ENCODE data around the gene GATB. TPM values are rescaled to one million over a fixed set of nuclear protein-coding genes. Genes with fewer than 3 reads are reported as not detected.

GATB gene
- total and polyA plus RNA-seq, 2 experiments from 2014 or later, result 17.7 to 18.9 TPM

DNA sequence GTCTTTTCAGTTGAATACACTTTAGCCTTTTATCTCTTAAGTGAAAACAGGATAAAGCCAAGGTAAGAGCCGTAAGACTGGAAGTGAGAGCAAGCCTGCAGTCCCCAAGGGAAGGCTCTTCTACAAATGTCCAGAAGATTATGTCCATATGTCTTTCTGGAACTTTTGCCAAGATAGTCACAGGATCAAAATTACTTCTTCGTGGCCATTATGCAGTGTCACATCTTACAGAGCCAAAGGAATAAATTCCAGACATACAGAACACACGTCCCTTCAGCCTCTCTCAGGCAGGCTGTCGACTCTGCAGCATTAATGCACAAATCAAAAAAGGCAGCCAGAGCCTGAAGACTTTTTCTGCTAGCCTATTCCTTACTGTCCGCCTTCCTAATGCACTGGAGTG lies 10.9 kb upstream of the GATB start:
- Histone ChIP-seq H4K20me1 (replicated peaks; ENCODE audit: insufficient read depth) (no peaks in the 10 kb centered on the region), H3K27ac (ENCODE audit: low read depth) (no peak overlapping the region), H3K36me3 (ENCODE audit: insufficient read depth) (peaks cover 21% of the 10 kb centered on the region), H3K27me3 (ENCODE audit: insufficient read depth) (no peaks in the 10 kb centered on the region), H3F3A (replicated peaks; ENCODE audit: low read depth) (no peaks in the 10 kb centered on the region), H3K9me2 (ENCODE audit: insufficient read depth) (peaks cover 11% of the 10 kb centered on the region), H3K4me2 (no peak overlapping the region), H3K79me2 (replicated peaks; ENCODE audit: insufficient read depth) (no peaks in the 10 kb centered on the region), H2AFZ (no peak overlapping the region), H3K4me3 (no peak overlapping the region), H3K4me1 (ENCODE audit: insufficient read depth) (peaks cover 16% of the 10 kb centered on the region; the same call in 1 of the 2 replicates)
- no peak overlapping the region for H3K27ac Mint-ChIP-seq
- no peak overlapping the region for H3K4me3 Mint-ChIP-seq
- H3K4me1 Mint-ChIP-seq, result peaks cover 15% of the 10 kb centered on the region; the same call in 2 of the 3 replicates
- H3K27me3 Mint-ChIP-seq (ENCODE audit: insufficient read depth, low read depth, poor library complexity), result peaks cover 1% of the 10 kb centered on the region
- ATAC-seq (no peak), DNase-seq (ENCODE audit: low spot score) (no peak)
- peaks cover 39% of the 10 kb centered on the region for H3K9me3 Mint-ChIP-seq
- H3K36me3 Mint-ChIP-seq (ENCODE audit: low read depth), result peaks cover 17% of the 10 kb centered on the region; the same call in 2 of the 3 replicates
- TF ChIP-seq, protein P1, sequence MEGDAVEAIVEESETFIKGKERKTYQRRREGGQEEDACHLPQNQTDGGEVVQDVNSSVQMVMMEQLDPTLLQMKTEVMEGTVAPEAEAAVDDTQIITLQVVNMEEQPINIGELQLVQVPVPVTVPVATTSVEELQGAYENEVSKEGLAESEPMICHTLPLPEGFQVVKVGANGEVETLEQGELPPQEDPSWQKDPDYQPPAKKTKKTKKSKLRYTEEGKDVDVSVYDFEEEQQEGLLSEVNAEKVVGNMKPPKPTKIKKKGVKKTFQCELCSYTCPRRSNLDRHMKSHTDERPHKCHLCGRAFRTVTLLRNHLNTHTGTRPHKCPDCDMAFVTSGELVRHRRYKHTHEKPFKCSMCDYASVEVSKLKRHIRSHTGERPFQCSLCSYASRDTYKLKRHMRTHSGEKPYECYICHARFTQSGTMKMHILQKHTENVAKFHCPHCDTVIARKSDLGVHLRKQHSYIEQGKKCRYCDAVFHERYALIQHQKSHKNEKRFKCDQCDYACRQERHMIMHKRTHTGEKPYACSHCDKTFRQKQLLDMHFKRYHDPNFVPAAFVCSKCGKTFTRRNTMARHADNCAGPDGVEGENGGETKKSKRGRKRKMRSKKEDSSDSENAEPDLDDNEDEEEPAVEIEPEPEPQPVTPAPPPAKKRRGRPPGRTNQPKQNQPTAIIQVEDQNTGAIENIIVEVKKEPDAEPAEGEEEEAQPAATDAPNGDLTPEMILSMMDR (conservative IDR thresholded peaks at IDR 0.05; ENCODE audit: low read depth in 2 of 2), result no peak
- TF ChIP-seq, protein P2, sequence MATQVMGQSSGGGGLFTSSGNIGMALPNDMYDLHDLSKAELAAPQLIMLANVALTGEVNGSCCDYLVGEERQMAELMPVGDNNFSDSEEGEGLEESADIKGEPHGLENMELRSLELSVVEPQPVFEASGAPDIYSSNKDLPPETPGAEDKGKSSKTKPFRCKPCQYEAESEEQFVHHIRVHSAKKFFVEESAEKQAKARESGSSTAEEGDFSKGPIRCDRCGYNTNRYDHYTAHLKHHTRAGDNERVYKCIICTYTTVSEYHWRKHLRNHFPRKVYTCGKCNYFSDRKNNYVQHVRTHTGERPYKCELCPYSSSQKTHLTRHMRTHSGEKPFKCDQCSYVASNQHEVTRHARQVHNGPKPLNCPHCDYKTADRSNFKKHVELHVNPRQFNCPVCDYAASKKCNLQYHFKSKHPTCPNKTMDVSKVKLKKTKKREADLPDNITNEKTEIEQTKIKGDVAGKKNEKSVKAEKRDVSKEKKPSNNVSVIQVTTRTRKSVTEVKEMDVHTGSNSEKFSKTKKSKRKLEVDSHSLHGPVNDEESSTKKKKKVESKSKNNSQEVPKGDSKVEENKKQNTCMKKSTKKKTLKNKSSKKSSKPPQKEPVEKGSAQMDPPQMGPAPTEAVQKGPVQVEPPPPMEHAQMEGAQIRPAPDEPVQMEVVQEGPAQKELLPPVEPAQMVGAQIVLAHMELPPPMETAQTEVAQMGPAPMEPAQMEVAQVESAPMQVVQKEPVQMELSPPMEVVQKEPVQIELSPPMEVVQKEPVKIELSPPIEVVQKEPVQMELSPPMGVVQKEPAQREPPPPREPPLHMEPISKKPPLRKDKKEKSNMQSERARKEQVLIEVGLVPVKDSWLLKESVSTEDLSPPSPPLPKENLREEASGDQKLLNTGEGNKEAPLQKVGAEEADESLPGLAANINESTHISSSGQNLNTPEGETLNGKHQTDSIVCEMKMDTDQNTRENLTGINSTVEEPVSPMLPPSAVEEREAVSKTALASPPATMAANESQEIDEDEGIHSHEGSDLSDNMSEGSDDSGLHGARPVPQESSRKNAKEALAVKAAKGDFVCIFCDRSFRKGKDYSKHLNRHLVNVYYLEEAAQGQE (IDR thresholded peaks at IDR 0.05; ENCODE audit: unreplicated experiment), result no peak
- no peak for TF ChIP-seq NANOG (IDR thresholded peaks at IDR 0.05; ENCODE audit: borderline replicate concordance)
- TF ChIP-seq ZNF114 (CRISPR knock-in tag; IDR thresholded peaks at IDR 0.05), result no peak
- TF ChIP-seq, protein P3, sequence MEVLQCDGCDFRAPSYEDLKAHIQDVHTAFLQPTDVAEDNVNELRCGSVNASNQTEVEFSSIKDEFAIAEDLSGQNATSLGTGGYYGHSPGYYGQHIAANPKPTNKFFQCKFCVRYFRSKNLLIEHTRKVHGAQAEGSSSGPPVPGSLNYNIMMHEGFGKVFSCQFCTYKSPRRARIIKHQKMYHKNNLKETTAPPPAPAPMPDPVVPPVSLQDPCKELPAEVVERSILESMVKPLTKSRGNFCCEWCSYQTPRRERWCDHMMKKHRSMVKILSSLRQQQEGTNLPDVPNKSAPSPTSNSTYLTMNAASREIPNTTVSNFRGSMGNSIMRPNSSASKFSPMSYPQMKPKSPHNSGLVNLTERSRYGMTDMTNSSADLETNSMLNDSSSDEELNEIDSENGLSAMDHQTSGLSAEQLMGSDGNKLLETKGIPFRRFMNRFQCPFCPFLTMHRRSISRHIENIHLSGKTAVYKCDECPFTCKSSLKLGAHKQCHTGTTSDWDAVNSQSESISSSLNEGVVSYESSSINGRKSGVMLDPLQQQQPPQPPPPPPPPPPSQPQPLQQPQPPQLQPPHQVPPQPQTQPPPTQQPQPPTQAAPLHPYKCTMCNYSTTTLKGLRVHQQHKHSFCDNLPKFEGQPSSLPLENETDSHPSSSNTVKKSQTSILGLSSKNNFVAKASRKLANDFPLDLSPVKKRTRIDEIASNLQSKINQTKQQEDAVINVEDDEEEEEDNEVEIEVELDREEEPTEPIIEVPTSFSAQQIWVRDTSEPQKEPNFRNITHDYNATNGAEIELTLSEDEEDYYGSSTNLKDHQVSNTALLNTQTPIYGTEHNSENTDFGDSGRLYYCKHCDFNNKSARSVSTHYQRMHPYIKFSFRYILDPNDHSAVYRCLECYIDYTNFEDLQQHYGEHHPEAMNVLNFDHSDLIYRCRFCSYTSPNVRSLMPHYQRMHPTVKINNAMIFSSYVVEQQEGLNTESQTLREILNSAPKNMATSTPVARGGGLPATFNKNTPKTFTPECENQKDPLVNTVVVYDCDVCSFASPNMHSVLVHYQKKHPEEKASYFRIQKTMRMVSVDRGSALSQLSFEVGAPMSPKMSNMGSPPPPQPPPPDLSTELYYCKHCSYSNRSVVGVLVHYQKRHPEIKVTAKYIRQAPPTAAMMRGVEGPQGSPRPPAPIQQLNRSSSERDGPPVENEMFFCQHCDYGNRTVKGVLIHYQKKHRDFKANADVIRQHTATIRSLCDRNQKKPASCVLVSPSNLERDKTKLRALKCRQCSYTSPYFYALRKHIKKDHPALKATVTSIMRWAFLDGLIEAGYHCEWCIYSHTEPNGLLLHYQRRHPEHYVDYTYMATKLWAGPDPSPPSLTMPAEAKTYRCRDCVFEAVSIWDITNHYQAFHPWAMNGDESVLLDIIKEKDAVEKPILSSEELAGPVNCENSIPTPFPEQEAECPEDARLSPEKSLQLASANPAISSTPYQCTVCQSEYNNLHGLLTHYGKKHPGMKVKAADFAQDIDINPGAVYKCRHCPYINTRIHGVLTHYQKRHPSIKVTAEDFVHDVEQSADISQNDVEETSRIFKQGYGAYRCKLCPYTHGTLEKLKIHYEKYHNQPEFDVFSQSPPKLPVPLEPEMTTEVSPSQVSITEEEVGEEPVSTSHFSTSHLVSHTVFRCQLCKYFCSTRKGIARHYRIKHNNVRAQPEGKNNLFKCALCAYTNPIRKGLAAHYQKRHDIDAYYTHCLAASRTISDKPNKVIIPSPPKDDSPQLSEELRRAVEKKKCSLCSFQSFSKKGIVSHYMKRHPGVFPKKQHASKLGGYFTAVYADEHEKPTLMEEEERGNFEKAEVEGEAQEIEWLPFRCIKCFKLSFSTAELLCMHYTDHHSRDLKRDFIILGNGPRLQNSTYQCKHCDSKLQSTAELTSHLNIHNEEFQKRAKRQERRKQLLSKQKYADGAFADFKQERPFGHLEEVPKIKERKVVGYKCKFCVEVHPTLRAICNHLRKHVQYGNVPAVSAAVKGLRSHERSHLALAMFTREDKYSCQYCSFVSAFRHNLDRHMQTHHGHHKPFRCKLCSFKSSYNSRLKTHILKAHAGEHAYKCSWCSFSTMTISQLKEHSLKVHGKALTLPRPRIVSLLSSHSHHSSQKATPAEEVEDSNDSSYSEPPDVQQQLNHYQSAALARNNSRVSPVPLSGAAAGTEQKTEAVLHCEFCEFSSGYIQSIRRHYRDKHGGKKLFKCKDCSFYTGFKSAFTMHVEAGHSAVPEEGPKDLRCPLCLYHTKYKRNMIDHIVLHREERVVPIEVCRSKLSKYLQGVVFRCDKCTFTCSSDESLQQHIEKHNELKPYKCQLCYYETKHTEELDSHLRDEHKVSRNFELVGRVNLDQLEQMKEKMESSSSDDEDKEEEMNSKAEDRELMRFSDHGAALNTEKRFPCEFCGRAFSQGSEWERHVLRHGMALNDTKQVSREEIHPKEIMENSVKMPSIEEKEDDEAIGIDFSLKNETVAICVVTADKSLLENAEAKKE (CRISPR knock-in tag; IDR thresholded peaks at IDR 0.05), result no peak
- TF ChIP-seq, protein P4, sequence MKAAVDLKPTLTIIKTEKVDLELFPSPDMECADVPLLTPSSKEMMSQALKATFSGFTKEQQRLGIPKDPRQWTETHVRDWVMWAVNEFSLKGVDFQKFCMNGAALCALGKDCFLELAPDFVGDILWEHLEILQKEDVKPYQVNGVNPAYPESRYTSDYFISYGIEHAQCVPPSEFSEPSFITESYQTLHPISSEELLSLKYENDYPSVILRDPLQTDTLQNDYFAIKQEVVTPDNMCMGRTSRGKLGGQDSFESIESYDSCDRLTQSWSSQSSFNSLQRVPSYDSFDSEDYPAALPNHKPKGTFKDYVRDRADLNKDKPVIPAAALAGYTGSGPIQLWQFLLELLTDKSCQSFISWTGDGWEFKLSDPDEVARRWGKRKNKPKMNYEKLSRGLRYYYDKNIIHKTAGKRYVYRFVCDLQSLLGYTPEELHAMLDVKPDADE (IDR thresholded peaks at IDR 0.05), result no peak
- TF ChIP-seq JUNB (IDR thresholded peaks at IDR 0.05; ENCODE audit: unreplicated experiment), result no peak
- no peak for TF ChIP-seq EZH2phosphoT487 (IDR thresholded peaks at IDR 0.05; ENCODE audit: unreplicated experiment)
- no peak for TF ChIP-seq ZNF331 (CRISPR knock-in tag; IDR thresholded peaks at IDR 0.05; ENCODE audit: low read depth)
- TF ChIP-seq EZH2 (IDR thresholded peaks at IDR 0.05; ENCODE audit: low read depth, unreplicated experiment), result no peak
- no peak for TF ChIP-seq STAT1 (IDR thresholded peaks at IDR 0.05; ENCODE audit: unreplicated experiment)
- no peak for TF ChIP-seq CREB1 (CRISPR knock-in tag; IDR thresholded peaks at IDR 0.05; ENCODE audit: low read depth)
- TF ChIP-seq POLR2AphosphoS5 (IDR thresholded peaks at IDR 0.05; ENCODE audit: low read depth), result no peak
